C1 segment of cervical spinal cord (tissue), 14 donors: Measurements from ENCODE around the gene TCP1.
A peak's percentile ranks its signal among the peaks of the same experiment; 100 is the strongest.
"Not testable (repeated sequence)": the region's sequence is repeated elsewhere in the genome, so short reads cannot be mapped to it uniquely, and the experiment has no call there.

Experiments used
- DNase-seq, 14 donors: peaks; one replicate each; lab custom pipeline; 2025; lab: John Stamatoyannopoulos, UW

TCP1 gene

DNA sequence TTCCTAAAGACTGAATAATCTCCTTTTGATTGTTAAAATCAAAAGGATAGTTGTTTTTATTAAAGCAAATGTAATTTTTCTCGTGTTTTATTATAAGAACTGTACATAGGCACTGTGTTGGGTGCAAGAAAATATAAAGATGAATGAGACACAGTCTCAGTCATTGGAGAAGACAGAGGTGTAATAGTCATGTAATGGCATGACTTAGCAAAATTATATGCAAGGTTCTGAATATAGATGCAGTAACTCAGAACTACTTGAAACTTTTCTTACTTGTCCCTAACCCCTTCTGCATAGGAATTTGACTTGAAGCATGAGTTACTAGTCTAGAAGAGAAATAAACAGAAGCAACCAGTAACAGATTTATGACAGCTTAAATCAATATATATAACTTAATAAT lies 47.2 kb downstream of the TCP1 start:
- no peak for DNase-seq

- DNase-seq = no peak
Observed at GRCh38 chr6:159739341-159739740, 50.1 kb downstream of the TCP1 start.

DNA sequence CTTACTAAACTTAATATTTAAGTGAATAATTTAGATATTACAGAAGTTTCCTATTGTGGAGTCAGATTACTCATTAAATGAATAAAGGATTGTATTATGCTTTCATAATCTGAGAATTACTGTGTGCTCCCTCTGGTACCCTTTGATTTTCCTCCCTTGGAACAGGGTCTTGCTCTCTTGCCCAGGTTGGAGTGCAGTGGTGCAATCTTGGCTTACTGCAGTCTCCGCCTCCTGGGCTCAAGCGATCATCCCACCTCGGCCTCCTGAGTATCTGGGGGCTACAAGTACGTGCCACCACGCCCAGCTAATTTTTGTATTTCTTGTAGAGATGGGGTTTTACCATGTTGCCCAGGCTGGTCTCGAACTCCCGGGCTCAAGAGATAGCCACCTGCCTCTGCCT lies 52.5 kb downstream of the TCP1 start:
- no peak for DNase-seq

DNA sequence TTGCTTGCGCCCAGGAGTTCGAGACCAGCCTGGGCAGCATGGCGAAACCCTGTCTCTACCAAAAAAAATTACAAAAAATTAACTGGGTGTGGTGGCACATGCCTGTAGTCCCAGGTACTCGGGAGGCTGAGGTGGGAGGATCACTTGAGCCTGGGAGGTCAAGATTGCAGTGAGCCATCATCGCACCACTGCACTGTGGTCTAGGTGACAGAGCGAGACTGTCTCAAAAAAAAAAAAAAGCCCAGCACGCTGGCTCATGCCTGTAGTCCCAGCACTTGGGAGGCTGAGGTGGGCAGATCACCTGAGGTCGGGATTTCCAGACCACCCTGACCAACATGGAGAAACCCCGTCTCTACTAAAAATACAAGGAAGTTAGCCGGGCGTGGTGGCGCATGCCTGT lies 56.0 kb downstream of the TCP1 start:
- not testable (repeated sequence) for DNase-seq

DNA sequence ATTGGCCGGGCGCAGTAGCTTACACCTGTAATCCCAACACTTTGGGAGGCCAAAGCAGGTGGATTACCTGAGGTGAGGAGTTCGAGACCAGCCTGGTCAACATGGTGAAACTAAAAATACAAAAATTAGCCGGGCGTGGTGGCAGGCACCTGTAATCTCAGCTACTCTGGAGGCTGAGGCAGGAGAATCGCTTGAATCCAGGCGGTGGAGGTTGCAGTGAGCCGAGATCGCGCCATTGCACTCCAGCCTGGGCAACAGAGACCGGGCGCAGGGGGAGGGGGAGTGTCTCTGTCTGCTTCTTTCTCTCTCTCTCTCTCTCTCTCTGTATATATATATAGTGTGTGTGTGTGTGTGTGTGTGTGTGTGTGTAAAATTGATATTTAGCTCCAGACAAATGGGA lies 56.9 kb downstream of the TCP1 start:
- DNase-seq = not testable (repeated sequence)

DNA sequence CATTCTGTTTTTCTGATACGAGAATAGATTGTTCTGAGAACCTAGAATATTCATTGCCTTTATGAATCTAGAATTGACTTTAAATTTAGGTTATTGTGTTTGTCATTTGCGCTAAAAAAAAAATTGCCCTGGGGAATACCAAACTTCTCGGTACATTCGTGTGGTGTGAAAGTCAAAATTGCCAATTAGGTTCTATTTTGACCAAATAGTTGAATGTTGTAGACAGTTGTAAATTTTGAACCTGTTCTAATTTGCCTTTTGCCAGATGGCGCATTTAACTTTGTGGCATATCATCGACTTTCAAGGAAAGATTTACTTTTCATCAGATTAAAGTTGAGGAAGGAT lies 59.1 kb downstream of the TCP1 start:
- no peak for DNase-seq

GRCh38 chr6:159729598-159730331 lies 59.6 kb downstream of the TCP1 start:
- peak in 1 of 14 donors; percentile 1 for DNase-seq

GRCh38 chr6:159728531-159728964 lies 60.9 kb downstream of the TCP1 start:
- no peak for DNase-seq
